GM12891 (cell line): ENCODE measurements around the gene WBP1L.

Experiments used
- POLR2A ChIP-seq: IDR thresholded peaks from 2 replicates; pipeline ENCODE4 v1.6.1; 2011; ENCODE audit warnings: low read depth, low read length, control low read depth
- POLR2AphosphoS5 ChIP-seq: IDR thresholded peaks from 2 replicates; pipeline ENCODE4 v1.6.1; 2011; ENCODE audit warnings: low read depth, low read length, control low read depth
- TAF1 ChIP-seq: IDR thresholded peaks from 2 replicates; pipeline ENCODE4 v1.6.1; 2011; ENCODE audit warnings: low read depth, low read length, control low read depth

- TF ChIP-seq POLR2AphosphoS5 (no peak), POLR2A (no peak), TAF1 (no peak)
Observed at GRCh38 chr10:102705531-102705930, 38.2 kb upstream of the WBP1L start.
